CMK (cell line): Measurements from ENCODE around the gene FALEC.

ENCODE experiments used
- DNase-seq: peaks from one replicate; pipeline ENCODE4 v3.0.0-alpha.2; 2010; ENCODE audit warnings: low read depth

Gene FALEC

DNA sequence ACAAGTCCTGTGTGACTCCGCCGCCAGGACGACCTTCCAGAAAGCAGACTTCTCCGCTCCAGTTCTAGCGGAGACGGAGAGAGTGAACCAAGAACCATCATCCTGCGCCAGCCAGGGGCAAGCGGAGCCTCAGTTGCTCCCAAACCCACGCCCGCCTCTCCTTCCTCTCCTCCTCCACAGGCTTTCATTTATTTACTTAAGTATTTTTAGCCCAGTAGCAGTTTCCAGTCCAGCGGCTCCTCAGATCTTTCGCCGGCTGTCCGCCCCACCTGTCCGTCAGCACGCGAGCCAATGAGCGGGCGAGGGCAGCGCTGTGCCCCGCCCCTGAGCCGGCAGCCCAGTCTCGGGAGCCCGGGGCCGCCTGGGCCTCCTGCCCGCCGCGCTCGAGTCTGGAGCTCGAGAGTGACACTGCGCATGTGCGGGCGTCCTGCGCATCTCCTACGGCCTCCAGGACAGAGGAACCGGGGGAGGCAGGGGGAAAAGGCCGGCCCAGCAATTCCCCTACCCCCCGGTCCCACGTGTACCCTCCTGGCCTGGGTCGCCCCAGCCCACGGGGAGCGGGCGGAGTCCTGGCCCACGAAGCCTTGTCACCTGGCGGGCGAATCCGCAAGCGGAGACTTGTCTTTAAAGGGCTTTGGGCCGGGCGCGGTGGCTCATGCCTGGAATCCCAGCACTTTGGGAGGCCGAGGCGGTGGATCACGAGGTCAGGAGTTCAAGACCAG lies at the start of gene FALEC:
TSS of gene FALEC (plus strand) at position 425 of the 722 bp plus-strand sequence.
- DNase-seq, result peak; percentile 81

DNA sequence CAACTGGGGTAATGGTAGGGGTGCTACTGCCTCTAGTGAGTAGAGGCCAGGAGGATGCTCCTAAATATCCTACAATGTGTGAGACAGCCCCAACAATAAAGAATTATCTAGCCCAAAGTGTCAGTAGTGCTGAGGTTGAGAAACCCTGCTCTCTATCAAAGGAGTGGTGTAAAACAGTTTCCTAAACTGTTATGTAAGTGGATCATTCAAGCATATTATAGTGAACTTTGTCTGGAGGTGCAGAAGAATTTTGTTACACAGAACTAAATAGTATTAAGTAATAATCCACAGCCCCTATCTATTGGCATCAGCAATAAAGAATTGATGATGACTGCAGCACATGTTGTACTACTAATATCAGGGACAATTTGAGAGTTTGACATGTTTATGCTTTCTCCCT lies 48.6 kb upstream of the FALEC start:
- DNase-seq, result no peak

DNA sequence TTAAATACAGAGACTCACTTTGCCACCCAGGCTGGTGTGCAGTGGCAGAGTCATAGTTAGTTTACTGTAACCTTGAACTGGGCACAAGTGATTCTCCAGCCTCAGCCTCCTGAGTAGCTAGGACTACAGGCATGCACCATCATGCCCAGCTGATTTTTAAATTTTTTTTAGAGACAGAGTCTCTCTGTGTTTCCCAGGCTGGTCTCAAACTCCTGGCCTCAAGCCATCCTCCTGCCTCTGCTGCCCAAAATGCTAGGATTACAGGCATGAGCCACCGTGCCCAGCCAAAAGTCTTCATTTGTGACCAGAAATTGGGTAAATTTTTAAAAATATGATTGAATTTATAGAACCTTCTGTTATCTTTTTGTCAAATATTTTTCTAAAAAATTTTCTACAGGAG lies 46.3 kb upstream of the FALEC start:
- DNase-seq, result no peak

DNA sequence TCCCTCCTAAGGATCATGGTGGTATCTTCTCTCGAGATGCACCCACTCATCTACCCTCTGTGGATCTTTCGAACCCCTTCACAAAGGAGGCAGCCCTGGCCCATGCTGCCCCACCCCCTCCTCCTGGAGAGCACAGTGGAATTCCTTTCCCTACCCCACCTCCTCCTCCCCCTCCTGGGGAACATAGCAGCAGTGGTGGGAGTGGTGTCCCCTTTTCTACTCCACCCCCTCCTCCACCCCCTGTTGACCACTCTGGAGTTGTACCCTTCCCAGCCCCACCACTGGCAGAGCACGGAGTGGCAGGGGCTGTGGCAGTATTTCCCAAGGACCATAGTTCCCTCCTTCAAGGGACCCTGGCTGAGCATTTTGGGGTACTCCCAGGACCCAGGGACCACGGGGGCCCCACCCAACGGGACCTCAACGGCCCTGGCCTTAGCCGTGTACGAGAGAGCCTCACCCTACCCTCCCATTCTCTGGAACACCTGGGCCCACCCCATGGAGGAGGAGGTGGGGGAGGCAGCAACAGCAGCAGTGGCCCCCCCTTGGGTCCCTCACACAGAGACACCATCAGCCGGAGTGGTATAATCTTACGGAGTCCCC lies 42.9 kb upstream of the FALEC start:
- DNase-seq, result no peak

DNA sequence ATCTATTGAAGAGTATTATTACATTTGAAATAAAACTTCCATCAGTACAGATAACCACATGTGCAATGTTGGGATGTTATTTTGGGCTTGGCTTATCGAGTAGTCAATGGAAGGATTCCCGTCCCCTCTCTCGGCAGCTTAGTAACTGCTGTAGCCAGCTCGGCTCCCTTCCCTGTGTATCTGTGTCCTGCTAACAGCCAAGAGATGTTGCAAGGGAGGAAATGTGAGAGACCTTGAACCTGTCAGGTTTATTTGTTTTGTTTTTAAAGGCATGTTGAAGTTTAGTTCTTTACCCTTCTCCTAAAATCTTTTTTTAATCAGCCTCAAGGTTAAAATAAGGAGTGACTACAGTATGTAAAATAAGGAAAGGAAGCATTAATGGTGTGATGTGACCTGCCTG lies 41.9 kb upstream of the FALEC start:
- no peak for DNase-seq

DNA sequence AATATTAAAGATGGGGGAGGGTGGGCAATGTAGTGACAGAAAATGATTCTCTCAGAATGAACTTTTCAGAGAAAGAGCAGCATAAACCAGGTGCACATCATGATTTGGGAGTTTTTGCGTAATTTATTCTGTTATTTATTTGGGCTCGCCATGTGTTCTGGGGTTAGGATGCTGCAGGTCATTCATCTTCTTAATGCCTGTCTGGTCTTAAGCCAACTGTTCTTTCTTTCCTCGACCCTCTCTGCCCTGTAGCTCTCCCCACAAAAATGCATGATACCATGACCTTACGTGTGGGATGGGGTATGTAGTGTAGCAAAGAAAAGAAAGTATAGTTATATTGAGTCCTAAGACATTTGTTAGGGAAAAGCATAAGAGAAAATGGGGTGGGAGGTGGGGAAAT lies 40.7 kb upstream of the FALEC start:
- no peak for DNase-seq

DNA sequence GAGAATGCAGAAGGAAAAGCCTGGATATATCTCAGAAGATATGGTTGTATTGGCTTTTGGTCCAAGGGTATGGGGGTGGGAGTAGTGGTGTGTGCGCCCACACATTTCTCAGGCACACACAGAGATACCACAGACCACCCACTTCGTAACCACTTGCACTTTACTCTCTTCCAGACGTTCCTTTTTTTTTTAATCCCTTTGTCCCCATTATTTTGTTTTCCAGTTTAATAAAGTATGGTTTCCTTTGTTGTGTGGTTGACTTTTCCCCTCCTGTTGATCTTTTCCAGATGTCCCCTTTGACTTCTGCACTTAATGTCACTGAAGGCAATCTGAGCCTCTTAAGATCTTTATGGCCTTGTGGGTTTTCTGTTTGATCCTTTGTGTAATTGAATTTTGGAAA lies 38.8 kb upstream of the FALEC start:
- no peak for DNase-seq

DNA sequence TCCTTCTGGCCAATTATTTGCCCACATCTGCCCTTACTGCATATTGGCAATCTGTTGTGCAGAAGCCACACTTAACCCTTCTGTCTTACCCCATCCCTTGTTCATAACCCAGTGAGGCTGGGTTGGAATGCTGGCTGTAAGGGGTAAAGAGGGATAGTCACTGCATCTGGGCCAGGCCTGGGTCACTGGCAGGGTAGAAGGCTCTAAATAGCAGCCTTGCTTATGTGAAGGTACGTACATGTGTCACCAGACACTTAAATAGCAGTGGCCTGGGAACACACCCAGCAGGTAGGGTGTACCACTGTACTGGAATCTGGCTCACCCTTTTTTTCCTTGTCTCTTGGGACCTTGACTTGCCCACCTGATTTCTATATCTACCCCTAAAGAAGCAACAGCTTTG lies 38.2 kb upstream of the FALEC start:
- DNase-seq, result no peak

DNA sequence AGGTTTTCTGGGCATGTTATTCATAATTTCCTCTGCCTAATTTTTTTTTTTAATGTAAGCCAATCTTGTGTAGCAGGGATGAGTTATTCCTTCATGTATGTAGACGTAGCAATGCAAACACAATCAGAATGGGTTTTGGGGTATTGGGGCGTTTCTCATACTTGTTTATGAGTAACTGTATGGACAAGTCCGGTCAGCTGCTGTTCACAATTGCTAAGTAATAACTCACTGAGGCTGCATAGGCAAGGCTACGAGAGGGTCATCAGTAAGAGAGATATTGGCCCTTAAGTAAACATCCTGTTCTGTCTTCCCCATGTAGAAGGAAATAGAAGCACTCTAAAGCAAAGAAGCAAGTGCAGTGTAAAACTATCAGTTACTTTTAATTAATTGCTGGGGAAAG lies 37.8 kb upstream of the FALEC start:
- no peak for DNase-seq

DNA sequence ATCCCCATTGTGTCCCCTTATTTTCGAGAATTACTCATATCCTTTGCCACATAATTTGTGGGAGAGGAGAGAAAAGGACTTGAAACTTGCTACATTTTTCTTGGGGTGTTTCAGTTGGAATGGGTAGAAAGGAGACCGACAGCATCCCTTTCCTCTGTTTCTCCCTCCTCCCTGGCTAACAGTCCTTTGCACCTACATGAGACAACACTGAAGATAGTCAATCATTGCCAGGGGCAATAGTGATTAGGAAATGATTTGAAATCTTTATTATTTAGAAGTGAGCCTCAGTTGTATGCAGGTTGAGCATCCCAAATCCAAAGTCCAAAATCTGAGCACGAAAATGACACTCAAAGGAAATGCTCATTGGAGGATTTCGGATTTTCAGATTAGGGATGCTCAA lies 36.2 kb upstream of the FALEC start:
- no peak for DNase-seq

DNA sequence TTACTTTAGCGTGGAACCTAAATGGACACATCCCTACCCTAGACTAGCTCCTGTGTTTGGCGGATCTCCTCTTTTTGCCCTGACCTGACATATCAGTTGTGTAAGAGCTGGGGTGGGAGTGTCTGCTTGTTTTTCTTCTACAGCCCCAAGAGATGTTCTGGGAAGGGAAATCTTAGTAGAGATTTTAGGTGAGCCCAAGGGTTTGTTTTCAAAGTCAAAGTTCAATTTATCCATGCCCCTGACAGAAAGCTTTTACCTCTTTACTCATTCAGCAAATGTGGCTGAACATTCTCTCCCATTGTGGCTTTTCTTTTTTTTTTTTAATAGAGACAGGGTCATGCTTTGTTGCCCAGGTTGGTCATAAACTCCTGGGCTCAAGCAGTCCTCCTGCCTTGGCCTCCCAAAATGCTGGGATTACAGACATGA lies 35.6 kb upstream of the FALEC start:
- DNase-seq, result no peak

DNA sequence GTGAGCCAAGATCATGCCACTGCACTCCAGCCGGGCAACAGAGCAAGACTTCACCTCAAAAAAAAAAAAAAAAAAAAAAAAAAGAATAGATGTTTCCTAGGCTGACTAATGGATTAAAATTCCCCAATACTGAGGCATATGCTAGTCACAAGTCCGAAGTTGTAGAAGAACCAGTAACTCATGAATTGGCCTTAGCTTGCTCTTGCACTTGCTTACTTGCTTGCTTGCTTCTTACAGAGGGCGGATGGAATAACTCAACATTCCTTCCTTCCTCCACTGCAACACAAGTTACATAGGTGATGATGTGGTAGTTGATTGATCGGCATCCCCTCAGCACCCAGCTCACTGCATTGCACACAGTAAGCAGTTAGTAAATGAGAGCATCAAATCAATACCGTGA lies 31.1 kb upstream of the FALEC start:
- DNase-seq, result no peak

DNA sequence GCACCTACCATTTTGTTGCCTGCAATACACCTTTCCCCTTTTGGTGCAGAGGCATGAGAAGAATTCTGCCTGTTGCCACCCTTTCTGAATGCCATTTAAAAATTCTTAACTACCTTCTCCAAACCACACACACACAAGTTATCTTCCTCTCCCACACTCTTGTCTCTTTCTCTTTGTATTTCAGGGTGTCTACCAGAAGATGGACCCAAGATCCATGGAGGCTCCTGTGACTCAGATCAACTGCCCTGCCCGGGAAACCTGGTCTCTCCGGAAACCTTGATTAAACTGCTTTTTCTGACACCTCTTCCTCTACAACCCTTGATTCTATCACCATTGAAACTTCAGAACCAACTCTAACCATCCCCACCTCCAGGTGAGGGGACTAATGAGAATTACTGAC lies 30.7 kb upstream of the FALEC start:
- no peak for DNase-seq

DNA sequence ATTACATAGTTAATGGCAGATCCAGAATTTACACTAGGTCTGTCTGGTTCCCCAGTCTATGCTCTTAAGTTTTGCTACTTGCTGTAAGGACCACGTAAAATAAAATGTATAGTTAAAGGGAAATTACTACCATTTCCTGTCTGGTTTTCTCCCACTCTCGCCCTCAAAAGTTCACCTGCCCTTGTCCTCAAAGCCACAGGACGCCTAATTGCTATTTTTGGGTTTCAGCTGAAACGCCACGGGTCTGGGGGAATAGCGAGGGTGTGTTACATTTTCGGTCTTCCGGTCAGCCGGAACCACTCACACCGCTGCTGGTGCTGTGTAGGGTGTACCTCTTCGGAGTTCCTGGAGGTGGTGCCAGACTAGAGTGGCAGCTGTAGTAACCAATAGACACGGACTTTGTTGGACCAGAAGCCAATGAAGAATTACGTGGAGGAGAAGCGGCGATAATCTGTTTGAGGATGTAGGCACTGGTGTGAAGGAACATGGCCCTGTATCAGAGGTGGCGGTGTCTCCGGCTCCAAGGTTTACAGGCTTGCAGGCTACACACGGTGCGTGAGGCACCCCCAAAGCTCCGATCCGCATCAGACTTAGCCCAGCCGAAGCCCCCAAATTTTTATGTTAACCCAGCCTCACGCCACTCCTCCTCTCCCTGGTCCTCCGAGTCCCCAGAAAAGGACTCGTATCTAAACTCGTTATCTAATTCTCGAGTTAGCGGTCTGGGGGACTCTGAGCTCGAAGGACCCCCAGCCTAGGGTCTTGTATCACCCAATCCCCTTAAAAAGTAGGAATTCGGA lies 28.4 kb upstream of the FALEC start, which contains the start of gene TARS2:
TSS of gene TARS2 (plus strand) at position 454 of the 797 bp plus-strand sequence. CDS start at position 486, 32 bp downstream.
- peak; percentile 94 for DNase-seq

DNA sequence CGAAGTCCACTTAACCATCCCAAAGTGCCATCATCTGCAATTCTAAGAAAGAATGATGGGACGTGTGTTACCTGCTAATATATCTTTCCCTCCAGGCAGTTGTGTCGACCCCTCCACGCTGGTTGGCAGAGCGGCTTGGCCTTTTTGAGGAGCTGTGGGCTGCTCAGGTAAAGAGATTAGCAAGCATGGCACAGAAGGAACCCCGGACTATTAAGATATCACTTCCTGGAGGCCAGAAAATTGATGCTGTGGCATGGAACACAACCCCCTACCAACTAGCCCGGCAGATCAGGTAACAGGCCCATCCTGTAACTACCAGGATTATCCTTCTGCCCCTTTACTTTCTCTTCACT lies 27.8 kb upstream of the FALEC start:
- DNase-seq, result no peak

DNA sequence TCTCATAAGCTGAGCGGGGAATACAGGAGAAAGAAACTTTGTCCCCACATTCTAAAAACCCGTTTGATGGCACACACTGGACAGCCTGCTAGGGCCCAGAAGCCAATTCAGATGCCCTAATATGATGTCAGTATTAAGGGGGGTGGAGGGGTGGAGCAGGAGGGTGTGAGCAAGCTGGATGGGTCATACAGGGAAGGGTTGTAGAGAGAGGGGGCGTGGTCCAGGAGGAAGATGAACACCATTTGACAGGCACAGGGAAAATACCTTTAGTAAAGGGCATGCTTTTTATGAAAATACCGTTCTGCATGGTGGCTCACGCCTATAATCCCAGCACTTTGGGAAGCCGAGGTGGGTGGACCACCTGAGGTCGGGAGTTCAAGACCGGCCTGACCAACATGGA lies 22.4 kb upstream of the FALEC start:
- no peak for DNase-seq

DNA sequence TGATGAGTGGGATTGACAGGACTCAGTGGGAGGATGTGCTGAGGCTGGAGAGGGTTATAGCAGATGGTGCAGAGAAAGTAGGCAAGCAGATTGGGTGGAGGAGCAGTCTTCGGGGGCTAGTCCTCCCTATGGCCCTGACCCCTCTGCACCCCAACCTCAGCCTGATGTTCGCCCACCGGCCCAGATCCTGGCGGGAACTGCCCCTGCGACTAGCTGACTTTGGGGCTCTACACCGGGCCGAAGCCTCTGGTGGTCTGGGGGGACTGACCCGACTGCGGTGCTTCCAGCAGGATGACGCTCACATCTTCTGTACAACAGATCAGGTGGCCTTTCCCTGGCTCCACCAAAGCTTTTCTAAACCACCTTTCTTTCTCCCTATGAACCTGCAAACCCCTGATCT lies 17.2 kb upstream of the FALEC start:
- DNase-seq, result no peak

DNA sequence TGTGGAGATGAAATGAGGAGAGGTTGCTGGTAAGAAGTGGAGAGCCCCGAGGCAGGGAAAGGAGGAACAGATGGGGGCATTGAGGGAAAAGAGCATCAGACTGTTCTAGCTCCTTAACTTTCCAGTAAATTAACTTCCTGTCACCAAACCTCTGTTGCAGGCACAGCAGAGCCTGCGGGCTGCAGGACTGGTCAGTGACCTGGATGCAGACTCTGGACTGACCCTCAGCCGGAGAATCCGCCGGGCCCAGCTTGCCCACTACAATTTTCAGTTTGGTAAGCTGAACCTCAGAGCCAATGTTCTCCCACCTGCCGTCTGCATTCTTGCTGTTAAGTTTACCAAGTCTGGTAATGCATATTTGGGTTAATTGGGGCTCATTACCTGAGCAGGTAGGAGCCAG lies 10.1 kb upstream of the FALEC start:
- no peak for DNase-seq

DNA sequence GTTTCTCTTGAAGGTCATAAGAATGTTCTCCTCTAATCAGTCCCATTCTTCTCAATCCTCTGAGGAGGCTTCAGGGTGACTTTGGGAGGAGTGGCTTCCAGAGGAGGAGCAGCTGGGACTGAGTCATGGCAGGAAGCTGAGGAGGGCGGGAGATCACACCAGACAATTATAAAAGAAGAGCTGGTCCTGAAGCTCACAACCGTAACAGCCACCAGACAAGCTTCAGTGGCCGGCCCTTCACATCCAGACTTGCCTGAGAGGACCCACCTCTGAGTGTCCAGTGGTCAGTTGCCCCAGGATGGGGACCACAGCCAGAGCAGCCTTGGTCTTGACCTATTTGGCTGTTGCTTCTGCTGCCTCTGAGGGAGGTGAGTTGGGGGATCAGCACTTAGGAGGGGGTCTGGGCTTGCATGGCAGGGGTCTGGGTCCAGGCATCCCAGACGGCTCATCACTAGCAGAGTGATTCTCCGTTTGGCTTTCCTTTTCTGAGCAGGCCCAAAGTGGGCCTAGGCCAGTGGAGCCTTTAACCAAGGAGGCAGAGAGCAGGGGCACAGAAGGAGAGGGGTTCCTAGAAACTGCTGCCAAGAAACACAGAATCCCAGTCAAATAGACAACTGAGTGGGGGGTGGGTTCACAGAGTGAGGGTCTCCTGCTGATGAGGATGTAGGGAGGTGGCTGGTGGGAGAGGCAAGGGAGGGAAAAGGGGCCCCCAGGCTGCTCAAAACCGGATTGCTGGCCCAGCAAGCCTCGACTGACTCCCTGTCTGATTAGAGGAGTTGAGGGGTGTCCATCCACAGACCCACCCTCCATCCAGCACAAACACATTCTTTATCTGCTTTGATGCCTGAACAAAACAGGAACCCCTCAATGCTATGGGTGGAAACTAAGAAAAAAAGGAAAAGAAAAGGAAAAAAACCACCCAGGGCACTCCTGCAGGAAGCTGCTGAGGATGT lies 7.4 kb upstream of the FALEC start, which contains the start of gene ECM1:
TSS of gene ECM1 (plus strand) at position 198 of the 953 bp plus-strand sequence. CDS start at position 299, 101 bp downstream.
- no peak for DNase-seq

DNA sequence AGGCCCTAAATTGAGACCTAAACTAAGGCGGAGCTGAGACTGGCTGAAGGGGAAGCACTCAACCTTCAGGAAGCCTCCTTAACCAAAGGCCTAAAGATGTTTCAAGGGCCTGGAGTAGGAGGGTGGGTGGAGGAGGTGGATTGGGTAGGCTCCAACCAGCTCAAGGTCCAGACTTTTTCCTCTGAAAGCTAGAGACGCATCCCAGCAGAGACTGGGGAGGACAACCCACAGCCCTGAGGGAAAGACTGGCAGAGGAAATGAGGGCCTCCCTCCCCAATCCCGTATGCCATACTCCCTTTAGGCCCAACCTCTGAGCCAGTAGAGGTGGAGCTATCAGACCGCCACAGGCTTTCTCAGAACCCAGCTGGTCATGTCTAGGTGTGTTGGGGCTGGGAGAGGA lies 6.6 kb upstream of the FALEC start:
- DNase-seq, result no peak

DNA sequence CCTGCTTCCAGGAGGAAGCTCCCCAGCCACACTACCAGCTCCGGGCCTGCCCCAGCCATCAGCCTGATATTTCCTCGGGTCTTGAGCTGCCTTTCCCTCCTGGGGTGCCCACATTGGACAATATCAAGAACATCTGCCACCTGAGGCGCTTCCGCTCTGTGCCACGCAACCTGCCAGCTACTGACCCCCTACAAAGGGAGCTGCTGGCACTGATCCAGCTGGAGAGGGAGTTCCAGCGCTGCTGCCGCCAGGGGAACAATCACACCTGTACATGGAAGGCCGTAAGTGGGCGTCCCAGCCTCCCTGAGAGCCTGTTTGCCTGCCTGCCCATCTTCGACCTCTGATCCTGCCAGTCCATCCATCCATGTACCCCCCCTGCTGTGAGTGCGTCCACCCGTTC lies 4.0 kb upstream of the FALEC start:
- no peak for DNase-seq
